DMS114 treated with DMSO at 0.1 percent for 48 hours (cell line): ENCODE results near the gene MED12L.
"Not testable (repeated sequence)": the region's sequence is repeated elsewhere in the genome, so short reads cannot be mapped to it uniquely, and the experiment has no call there.

Experiments
- DNase-seq: peaks from one replicate; lab custom pipeline; 2025; ENCODE audit not compliant: unreplicated experiment; lab: John Stamatoyannopoulos, UW

Gene MED12L

DNA sequence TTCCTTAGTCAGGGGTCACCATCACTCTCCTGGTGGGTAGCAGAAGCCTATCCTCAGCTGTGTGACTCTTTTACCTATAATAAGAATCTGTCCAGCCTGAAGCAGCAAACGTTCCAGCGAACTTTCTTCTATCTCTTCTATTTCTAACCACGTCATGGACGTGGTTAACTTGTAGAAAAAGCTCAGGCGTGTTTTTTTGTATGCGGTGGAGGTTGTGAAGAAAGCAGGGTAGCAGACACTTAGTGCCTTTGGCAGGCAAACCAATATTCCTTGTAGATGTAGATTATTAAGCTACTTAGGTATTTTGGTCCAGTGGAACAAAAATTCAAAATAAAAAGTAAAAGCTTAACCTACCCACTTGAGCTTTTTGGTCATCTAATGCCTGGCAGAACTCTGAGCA, 149.4 kb downstream of the MED12L start:
- DNase-seq = no peak

DNA sequence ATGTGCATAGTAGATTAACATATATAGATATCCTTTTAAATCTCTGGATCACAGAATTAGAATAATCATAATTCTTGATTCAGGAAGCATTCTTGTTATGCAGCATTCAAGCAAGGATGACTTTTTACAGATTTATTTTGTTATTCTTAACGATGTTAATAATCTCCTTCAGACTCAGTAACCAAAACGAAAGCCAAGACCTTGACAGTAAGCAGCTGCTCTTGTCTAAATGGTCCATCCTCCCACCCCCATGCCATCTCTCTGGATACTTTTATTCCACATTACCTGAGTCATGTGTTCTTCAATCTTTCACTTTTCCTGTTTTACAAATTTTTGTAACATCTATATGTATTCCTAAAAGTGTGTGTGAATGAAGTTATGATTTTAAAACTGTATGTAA, 150.9 kb downstream of the MED12L start:
- DNase-seq = no peak

DNA sequence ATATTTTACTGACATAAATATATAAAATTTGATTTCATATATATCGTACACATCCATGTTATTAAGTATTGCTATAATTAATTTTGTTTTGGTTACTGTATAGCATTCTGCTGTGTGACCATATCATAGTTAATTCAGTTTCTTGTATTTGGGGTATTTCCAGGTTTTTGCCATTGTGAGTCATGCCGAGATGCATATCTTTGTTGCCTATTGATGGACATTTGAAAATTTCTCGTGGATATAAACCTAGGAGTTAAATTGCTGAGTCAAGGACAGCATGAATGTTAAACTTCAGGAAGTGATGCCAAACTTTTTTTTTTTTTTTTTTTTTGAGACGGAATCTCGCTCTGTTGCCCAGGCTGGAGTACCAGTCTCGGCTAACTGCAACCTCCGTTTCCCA, 151.3 kb downstream of the MED12L start:
- DNase-seq = no peak

- not testable (repeated sequence) for DNase-seq
Observed at GRCh38 chr3:151242006-151242405, 156.5 kb downstream of the MED12L start.

DNA sequence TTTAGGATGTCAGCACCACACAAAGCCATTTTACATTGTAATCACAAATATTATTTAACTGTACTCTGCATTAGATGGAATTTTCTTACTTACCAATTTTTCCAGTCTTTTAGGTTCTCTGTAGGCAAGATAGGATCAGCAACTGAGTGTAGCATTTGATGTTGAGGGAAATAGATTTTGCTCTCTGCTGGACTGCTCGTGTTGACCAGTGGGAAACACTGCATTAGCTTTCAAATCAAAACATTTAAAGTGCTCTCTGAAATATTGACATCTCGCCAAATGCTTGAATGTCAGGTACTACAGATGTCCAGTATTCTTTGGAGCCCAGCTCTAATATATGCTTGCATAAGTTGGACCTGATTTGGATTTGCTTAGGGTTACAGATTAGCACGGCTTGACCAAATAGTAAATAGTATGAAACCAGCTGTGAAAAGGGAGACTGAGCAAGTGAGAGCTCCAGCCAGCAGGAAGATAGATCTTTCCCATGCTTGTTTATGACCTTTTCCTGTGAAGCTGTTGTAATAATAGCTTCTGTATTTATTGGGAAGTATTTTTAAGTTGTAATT, 163.4 kb downstream of the MED12L start:
- DNase-seq = no peak

DNA sequence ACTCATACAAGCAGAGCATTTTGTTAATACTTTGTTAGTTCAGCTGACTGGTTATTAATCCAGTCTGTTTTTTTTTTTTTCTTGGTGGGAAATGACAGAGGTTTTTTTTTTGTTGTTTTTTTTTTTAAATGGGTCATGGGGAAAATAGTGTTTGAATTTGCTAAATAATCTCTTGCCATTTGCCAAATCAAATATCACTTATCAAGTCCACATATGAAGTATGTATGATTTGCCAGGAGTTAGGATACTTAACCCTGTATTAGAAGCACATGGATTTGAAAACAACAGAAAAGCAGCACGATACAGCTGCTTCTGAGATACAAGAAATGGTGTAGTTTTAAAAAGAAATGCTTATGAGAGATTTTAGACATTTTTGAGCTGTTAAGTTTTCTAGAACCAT, 171.3 kb downstream of the MED12L start:
- no peak for DNase-seq

DNA sequence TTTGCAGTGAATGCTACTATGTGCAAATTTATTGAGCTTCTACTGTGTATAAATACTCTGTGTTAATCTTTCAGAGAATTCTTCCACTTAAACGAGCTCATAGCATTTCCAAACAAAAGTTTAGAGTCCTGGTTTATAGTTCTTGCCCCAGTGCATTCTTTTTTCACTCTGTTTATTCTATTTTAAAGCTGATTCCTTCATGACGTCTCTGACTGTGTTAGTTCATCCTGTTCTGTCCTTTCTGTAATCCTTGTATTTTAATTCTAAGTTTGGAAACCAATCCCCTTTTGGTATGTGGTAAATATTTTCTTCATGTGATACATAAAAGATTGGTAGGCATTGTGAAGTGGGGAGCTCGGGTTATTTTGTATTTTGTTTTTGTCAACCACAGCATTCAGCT, 174.2 kb downstream of the MED12L start:
- DNase-seq = no peak

- no peak for DNase-seq
Observed at GRCh38 chr3:151262871-151263525, 177.5 kb downstream of the MED12L start.

- DNase-seq = no peak
Observed at GRCh38 chr3:151264605-151265004, 179.1 kb downstream of the MED12L start.

DNA sequence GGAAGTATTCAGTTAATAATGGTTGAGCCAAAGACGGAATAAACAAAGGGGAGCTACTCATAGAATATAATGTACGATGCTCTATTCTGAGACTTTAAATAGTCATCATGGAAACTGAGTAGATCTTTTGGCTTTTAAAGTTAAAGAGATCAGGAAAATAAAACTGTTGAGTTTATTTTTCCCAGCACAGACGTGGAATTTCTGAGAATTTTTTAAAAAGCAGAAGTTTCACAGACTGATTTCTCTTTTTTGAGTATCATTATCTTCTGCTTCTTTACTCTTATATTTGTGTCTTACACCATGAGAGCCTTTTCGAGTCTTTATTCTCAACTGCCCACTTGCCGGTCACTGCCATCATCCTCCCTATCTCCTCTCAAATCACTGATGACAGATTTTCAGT, 179.7 kb downstream of the MED12L start:
- no peak for DNase-seq

DNA sequence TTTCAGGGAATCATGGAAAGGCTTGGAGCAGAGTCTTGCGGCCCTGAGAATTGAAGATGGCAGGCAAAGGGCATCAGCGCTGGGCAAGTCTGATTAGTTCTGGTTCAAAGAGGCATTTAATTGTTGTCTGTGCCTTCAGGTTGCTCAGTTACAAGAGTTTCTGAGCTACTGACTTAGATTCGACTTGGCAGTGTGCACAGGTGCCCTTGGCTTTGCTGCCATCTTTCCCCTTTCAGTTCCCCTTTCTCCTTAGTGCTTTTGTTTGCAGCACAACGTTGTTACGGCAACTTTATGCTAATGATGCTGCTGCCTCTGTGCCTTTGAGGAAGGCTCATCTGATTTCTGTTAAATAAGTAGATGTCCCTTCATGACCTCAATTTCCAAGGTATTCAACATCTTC, 180.4 kb downstream of the MED12L start:
- no peak for DNase-seq

- DNase-seq = no peak
Observed at GRCh38 chr3:151267066-151267465, 181.6 kb downstream of the MED12L start.

GRCh38 chr3:151268267-151269235, 183.1 kb downstream of the MED12L start:
- no peak for DNase-seq

- no peak for DNase-seq
Observed at GRCh38 chr3:151269631-151270030, 184.2 kb downstream of the MED12L start.

- DNase-seq = no peak
Observed at GRCh38 chr3:151275091-151275490, 189.6 kb downstream of the MED12L start.

- no peak for DNase-seq
Observed at GRCh38 chr3:151276038-151276686, 190.7 kb downstream of the MED12L start.

DNA sequence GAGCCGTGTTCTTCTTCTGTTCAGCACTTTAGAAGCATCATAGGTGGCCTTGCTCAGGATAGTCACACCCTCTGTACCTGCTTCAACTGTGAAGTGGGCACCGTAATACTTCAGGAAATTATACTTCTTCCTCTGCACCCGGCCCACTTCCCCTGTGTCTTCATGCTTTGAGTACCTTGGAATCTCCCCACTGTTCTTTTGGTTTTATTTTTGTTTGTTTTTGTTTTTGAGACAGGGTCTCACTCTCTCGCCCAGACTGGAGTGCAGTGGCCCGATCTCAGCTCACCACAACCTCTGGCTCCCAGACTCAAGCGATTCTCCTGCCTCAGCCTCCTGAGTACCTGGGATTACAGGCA, 191.2 kb downstream of the MED12L start:
- no peak for DNase-seq

DNA sequence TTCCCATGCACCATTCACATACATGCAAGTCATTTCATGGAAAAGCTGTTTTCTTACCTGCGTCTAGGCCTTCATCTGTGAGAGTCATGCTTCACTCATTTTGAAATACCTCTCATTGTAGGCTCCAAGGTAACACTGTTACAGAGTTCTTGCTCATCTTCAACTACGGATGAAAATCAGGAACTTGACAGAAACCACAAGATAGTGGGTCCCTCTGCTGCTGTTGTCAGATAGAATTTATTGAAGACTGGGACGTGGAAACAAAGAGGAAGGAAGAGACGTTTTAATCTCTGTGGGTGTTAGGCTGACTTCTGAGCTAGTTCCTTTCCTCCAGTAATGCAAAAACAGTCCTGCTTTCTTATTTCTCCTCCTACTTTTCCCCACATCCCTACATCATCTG, 192.8 kb downstream of the MED12L start, which contains the start of gene P2RY14:
Gene P2RY14, minus strand, starts transcription at position 313 of the 400 bp plus-strand sequence. CDS start 64,226 bp downstream, outside the sequence.
- no peak for DNase-seq

- DNase-seq = no peak
Observed at GRCh38 chr3:151281671-151282324, 196.3 kb downstream of the MED12L start.

- DNase-seq = peak; percentile 62
Observed at GRCh38 chr3:151282921-151283320, 197.5 kb downstream of the MED12L start.

DNA sequence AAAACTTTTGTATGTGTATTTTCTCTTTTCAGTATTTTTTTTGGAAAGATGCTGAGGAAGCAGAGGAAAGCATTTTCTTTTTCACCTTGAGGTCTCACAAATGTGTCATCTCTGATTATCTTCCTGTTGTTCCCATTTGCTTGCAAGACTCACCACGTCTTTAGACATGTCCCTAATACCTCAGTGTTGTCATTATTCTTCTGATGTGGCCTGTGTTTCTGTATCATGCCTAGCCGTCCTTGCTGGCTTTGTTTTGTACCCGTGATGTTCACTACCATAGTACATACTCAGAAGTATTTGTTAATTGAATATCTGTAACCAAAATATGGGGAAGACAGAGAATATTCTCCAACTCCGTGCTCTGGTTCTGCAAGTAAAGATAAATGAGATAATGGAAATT, 197.9 kb downstream of the MED12L start:
- no peak for DNase-seq
